MM.1S (cell line): ENCODE data around the gene FOXP1.

Experiments
- DNase-seq: peaks from one replicate; pipeline ENCODE4 v3.0.0-alpha.2; 2015
- H2AFZ ChIP-seq: fragments of 300-600 bp; sonication (generic); 2 replicates; pipeline ENCODE4 v1.6.0; 2016; ENCODE audit warnings: antibody characterized with exemption, low read length
- H3F3A ChIP-seq: fragments of 300-600 bp; sonication (generic); 2 replicates; pipeline ENCODE4 v1.6.1; 2016; ENCODE audit warnings: mild to moderate bottlenecking, antibody characterized with exemption, low read length, moderate library complexity, mixed read lengths; ENCODE audit not compliant: insufficient read depth
- H3K27ac ChIP-seq: fragments of 300-600 bp; sonication (generic); 2 replicates; pipeline ENCODE4 v1.5.1; 2016; ENCODE audit warnings: mild to moderate bottlenecking, low read length
- H3K27me3 ChIP-seq: fragments of 300-600 bp; sonication (generic); replicated peaks from 2 replicates; pipeline ENCODE4 v1.6.0; 2016; ENCODE audit warnings: low read length; ENCODE audit not compliant: insufficient read depth
- H3K36me3 ChIP-seq: fragments of 300-600 bp; sonication (generic); replicated peaks from 2 replicates; pipeline ENCODE4 v1.6.1; 2016; ENCODE audit warnings: mild to moderate bottlenecking, low read length, mixed read lengths; ENCODE audit not compliant: insufficient read depth
- H3K4me1 ChIP-seq: fragments of 300-600 bp; sonication (generic); 2 replicates; pipeline ENCODE4 v1.6.1; 2016; ENCODE audit warnings: low read length, mixed read lengths
- H3K4me2 ChIP-seq: fragments of 300-600 bp; sonication (generic); 2 replicates; pipeline ENCODE4 v1.6.0; 2016; ENCODE audit warnings: low read depth, low read length
- H3K4me3 ChIP-seq: fragments of 300-600 bp; sonication (generic); 2 replicates; pipeline ENCODE4 v1.5.1; 2016; ENCODE audit warnings: low read length, mixed read lengths
- H3K79me2 ChIP-seq: fragments of 300-600 bp; sonication (generic); 2 replicates; pipeline ENCODE4 v1.6.1; 2016; ENCODE audit warnings: mixed run types, low read length, mixed read lengths
- H3K9ac ChIP-seq: fragments of 300-600 bp; sonication (generic); 2 replicates; pipeline ENCODE4 v1.6.1; 2016; ENCODE audit warnings: low read length, mixed read lengths
- H3K9me2 ChIP-seq: fragments of 300-600 bp; sonication (generic); replicated peaks from 2 replicates; pipeline ENCODE4 v1.6.1; 2016; ENCODE audit warnings: mild to moderate bottlenecking, low read length, mixed read lengths; ENCODE audit not compliant: insufficient read depth
- H3K9me3 ChIP-seq: fragments of 300-600 bp; sonication (generic); replicated peaks from 2 replicates; pipeline ENCODE4 v1.6.1; 2016; ENCODE audit warnings: mild to moderate bottlenecking, low read length, mixed read lengths; ENCODE audit not compliant: insufficient read depth
- H4K20me1 ChIP-seq: fragments of 300-600 bp; sonication (generic); 2 replicates; pipeline ENCODE4 v1.6.1; 2016; ENCODE audit warnings: mild to moderate bottlenecking, low read length, moderate library complexity, mixed read lengths; ENCODE audit not compliant: insufficient read depth
- CTCF ChIP-seq: fragments of 300-600 bp; sonication (generic); IDR thresholded peaks from 2 replicates; pipeline ENCODE4 v1.5.1; 2016; ENCODE audit warnings: antibody characterized with exemption, low read length, mixed read lengths
- EZH2 ChIP-seq: fragments of 300-600 bp; sonication (generic); optimal IDR thresholded peaks from 2 replicates; pipeline ENCODE3; 2017; ENCODE audit warnings: low read depth, mild to moderate bottlenecking, antibody characterized with exemption, low read length, mixed read lengths
- EZH2phosphoT487 ChIP-seq: fragments of 300-600 bp; sonication (generic); IDR thresholded peaks from 2 replicates; pipeline ENCODE4 v1.6.1; 2018; ENCODE audit warnings: antibody characterized with exemption, low read length

FOXP1 gene

DNA sequence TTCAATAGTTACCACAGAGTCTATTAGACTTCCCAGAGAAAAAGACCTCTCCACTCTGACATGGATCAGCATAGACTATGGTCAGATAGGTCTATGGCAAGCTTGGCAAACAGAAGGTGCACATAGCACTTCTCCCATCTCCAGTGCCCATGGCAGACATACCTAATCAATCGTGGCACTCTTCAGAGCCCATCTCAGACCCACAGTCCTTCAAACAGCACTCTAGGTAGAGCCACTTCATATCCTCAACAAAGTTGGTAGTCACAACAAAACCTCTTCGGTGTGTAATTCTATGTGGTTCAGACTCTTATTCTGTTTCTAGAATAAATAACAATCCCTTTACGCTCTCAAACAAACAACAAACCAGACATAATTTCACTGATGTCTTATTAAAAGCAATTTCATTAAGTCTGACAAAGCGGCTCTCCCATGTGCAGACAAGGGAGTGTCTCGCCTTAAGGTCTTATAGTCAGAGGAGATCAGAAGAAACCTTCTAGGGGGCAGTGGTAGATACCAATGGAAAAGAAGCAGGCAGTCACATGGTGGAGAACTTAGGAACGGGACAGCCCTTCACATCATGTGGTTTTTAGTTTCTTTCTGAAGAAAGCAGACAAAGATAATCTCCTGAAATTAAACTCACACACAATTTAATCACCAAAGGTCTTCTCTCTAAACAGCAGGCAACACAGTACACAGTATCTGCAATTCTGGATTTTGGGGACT lies 483.4 kb downstream of the FOXP1 start:
- Histone ChIP-seq H4K20me1 (no peaks in the 10 kb centered on the region), H3K27me3 (no peaks in the 10 kb centered on the region), H3F3A (no peaks in the 10 kb centered on the region), H3K36me3 (no peaks in the 10 kb centered on the region), H3K9me2 (no peaks in the 10 kb centered on the region), H3K4me2 (no peak overlapping the region), H3K79me2 (no peaks in the 10 kb centered on the region), H3K4me3 (no peak overlapping the region), H3K4me1 (no peaks in the 10 kb centered on the region), H3K27ac (no peak overlapping the region), H3K9ac (no peak overlapping the region), H2AFZ (no peak overlapping the region), H3K9me3 (no peaks in the 10 kb centered on the region)
- TF ChIP-seq CTCF (no peak), EZH2phosphoT487 (no peak), EZH2 (no peak)
- no peak for DNase-seq

DNA sequence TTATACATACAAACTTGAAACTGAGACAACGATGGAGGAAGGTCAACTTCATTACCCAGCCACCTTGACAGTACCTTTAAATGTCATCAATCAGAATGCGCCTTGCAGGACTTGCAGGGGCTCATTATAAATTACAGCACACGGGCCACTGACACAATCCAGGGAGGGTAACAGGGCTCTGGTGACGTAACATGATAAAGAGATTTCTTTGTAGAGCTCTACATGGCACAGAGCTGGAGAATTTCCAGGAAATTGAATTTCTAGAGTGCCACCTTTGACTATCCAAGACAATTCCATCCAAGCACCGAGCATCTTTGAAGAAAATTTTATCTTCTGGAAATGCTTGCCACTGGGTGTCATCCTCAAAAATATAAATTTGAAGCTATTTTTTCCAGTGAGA lies 486.0 kb downstream of the FOXP1 start:
- no peak overlapping the region for H3K4me3 ChIP-seq
- no peaks in the 10 kb centered on the region for H3K9me2 ChIP-seq
- H2AFZ ChIP-seq = no peak overlapping the region
- H3K79me2 ChIP-seq = no peaks in the 10 kb centered on the region
- no peak overlapping the region for H3K27ac ChIP-seq
- H3K4me1 ChIP-seq = no peaks in the 10 kb centered on the region
- H3K9ac ChIP-seq = no peak overlapping the region
- no peaks in the 10 kb centered on the region for H3K36me3 ChIP-seq
- no peak overlapping the region for H3K4me2 ChIP-seq
- no peak for DNase-seq
- no peaks in the 10 kb centered on the region for H3F3A ChIP-seq
- H4K20me1 ChIP-seq = no peaks in the 10 kb centered on the region
- no peaks in the 10 kb centered on the region for H3K27me3 ChIP-seq
- no peaks in the 10 kb centered on the region for H3K9me3 ChIP-seq
- TF ChIP-seq EZH2phosphoT487 (no peak), EZH2 (no peak), CTCF (no peak)

GRCh38 chr3:71095511-71096291 lies 487.8 kb downstream of the FOXP1 start:
- no peak overlapping the region for H3K27ac ChIP-seq
- no peaks in the 10 kb centered on the region for H3K36me3 ChIP-seq
- no peak overlapping the region for H2AFZ ChIP-seq
- H3K4me3 ChIP-seq = no peak overlapping the region
- TF ChIP-seq EZH2 = no peak
- no peak for TF ChIP-seq CTCF
- TF ChIP-seq EZH2phosphoT487 = no peak
- no peaks in the 10 kb centered on the region for H3K9me3 ChIP-seq
- DNase-seq = no peak
- H3K4me1 ChIP-seq = peaks cover under 1% of the 10 kb centered on the region; the same call in 1 of the 2 replicates
- H3K27me3 ChIP-seq = no peaks in the 10 kb centered on the region
- no peak overlapping the region for H3K4me2 ChIP-seq
- no peak overlapping the region for H3K9ac ChIP-seq
- H3K79me2 ChIP-seq = no peaks in the 10 kb centered on the region
- H3F3A ChIP-seq = no peaks in the 10 kb centered on the region
- H4K20me1 ChIP-seq = no peaks in the 10 kb centered on the region
- H3K9me2 ChIP-seq = no peaks in the 10 kb centered on the region
